MCF 10A (cell line): ENCODE measurements around the gene EXOC4. TPM values are rescaled to one million over a fixed set of nuclear protein-coding genes. Genes with fewer than 3 reads are reported as not detected.

Source experiments
- BruUV-seq: library from RNA; stranded (reverse); fragments of 400-500 nt; replicated peaks from 2 replicates; lab custom pipeline; 2021; lab: Mats Ljungman, UMichigan
- CTCF ChIA-PET: fragments of 300-600 bp; sonication (Branson Sonifier 250); formaldehyde crosslinking; extraction: SDS; loops from one replicate; lab custom pipeline; 2021; ENCODE audit warnings: antibody characterized with exemption, inconsistent platforms; lab: Yijun Ruan, JAX
- POLR2A ChIA-PET: fragments of 300-600, 350-650 bp; sonication (Branson Sonifier 250); formaldehyde crosslinking; extraction: SDS; loops from one replicate; lab custom pipeline; 2020; ENCODE audit warnings: antibody characterized with exemption, inconsistent platforms; lab: Yijun Ruan, JAX
- DNase-seq: peaks from one replicate; pipeline ENCODE4 v3.0.0-alpha.2; 2018; ENCODE audit not compliant: unreplicated experiment
- H3K27ac Mint-ChIP-seq: one replicate; pipeline ENCODE4 v1.8.0; 2022; ENCODE audit warnings: mild to moderate bottlenecking, low read depth, mixed read lengths; ENCODE audit not compliant: unreplicated experiment
- H3K27me3 Mint-ChIP-seq: one replicate; pipeline ENCODE4 v1.8.0; 2022; ENCODE audit warnings: mixed read lengths; ENCODE audit not compliant: insufficient read depth, unreplicated experiment
- H3K36me3 Mint-ChIP-seq: one replicate; pipeline ENCODE4 v1.8.0; 2022; ENCODE audit warnings: mild to moderate bottlenecking, moderate library complexity, mixed read lengths; ENCODE audit not compliant: insufficient read depth, unreplicated experiment
- H3K4me1 Mint-ChIP-seq: one replicate; pipeline ENCODE4 v1.8.0; 2022; ENCODE audit warnings: mixed read lengths; ENCODE audit not compliant: insufficient read depth, unreplicated experiment
- H3K4me3 Mint-ChIP-seq: one replicate; pipeline ENCODE4 v1.8.0; 2022; ENCODE audit warnings: mild to moderate bottlenecking, moderate library complexity, mixed read lengths; ENCODE audit not compliant: unreplicated experiment
- H3K9me3 Mint-ChIP-seq: one replicate; pipeline ENCODE4 v1.8.0; 2022; ENCODE audit warnings: mixed read lengths; ENCODE audit not compliant: unreplicated experiment
- CTCF ChIP-seq: fragments of 200-600 bp; IDR thresholded peaks from one replicate; pipeline ENCODE4 v1.8.0; 2022; ENCODE audit warnings: antibody characterized with exemption, mild to moderate bottlenecking; ENCODE audit not compliant: unreplicated experiment
- intact Hi-C: fragments of 100-400 bp; cut with micrococcal nuclease; formaldehyde crosslinking; loops from 2 replicates; pipeline ENCODE4 v1.14.1; 2022
- total RNA-seq: library from RNA; stranded (reverse); gene quantifications from 2 replicates; pipeline ENCODE4 v1.2.3, GENCODE V29; 2022

Gene EXOC4
- total RNA-seq, 1 experiment from 2014 or later: 105 TPM

- POLR2A ChIA-PET: no interaction called here
- no peak overlapping the region for H3K27ac Mint-ChIP-seq
- CTCF ChIA-PET: no interaction called here
- H3K4me3 Mint-ChIP-seq: no peak overlapping the region
- intact Hi-C loops: no loop called here
- no peak for TF ChIP-seq CTCF
- H3K27me3 Mint-ChIP-seq: no peaks in the 10 kb centered on the region
- H3K4me1 Mint-ChIP-seq: no peaks in the 10 kb centered on the region
- DNase-seq: no peak
- BruUV-seq: no TSS peak
- no peaks in the 10 kb centered on the region for H3K9me3 Mint-ChIP-seq
- H3K36me3 Mint-ChIP-seq: no peaks in the 10 kb centered on the region
Measured at GRCh38 chr7:134034652-134035051, 781.8 kb downstream of the EXOC4 start.

- DNase-seq: no peak
- Mint-ChIP-seq H3K4me3 (no peak overlapping the region), H3K4me1 (no peaks in the 10 kb centered on the region), H3K9me3 (no peaks in the 10 kb centered on the region), H3K27ac (no peak overlapping the region), H3K36me3 (no peaks in the 10 kb centered on the region), H3K27me3 (no peaks in the 10 kb centered on the region)
- POLR2A ChIA-PET: no interaction called here
- no TSS peak for BruUV-seq
- intact Hi-C loops: no loop called here
- TF ChIP-seq CTCF: no peak
- CTCF ChIA-PET: interaction anchor here (0.6 kb wide), 1 partner anchor 90 kb away, joined by 3 read pairs; no protein-coding TSS in a partner anchor
Measured at GRCh38 chr7:134037991-134038390, 785.1 kb downstream of the EXOC4 start.

- H3K9me3 Mint-ChIP-seq: no peaks in the 10 kb centered on the region
- ChIA-PET POLR2A (interaction anchor here (1.2 kb wide), 1 partner anchor 11 kb away, joined by 3 read pairs; no protein-coding TSS in a partner anchor), CTCF (no interaction called here)
- H3K36me3 Mint-ChIP-seq: no peaks in the 10 kb centered on the region
- no peak overlapping the region for H3K27ac Mint-ChIP-seq
- H3K4me3 Mint-ChIP-seq: no peak overlapping the region
- intact Hi-C loops: no loop called here
- no peaks in the 10 kb centered on the region for H3K27me3 Mint-ChIP-seq
- no peaks in the 10 kb centered on the region for H3K4me1 Mint-ChIP-seq
- no peak for DNase-seq
- no TSS peak for BruUV-seq
- TF ChIP-seq CTCF: no peak
Measured at GRCh38 chr7:134040988-134041387, 788.1 kb downstream of the EXOC4 start.

GRCh38 chr7:134041477-134041876 lies 788.6 kb downstream of the EXOC4 start:
- intact Hi-C loops: no loop called here
- Mint-ChIP-seq H3K27ac (no peak overlapping the region), H3K36me3 (no peaks in the 10 kb centered on the region), H3K9me3 (no peaks in the 10 kb centered on the region), H3K27me3 (no peaks in the 10 kb centered on the region), H3K4me1 (no peaks in the 10 kb centered on the region), H3K4me3 (no peak overlapping the region)
- TF ChIP-seq CTCF: no peak
- no TSS peak for BruUV-seq
- no peak for DNase-seq
- CTCF ChIA-PET: interaction anchor here (0.6 kb wide), 1 partner anchor 17 kb away, joined by 3 read pairs; no protein-coding TSS in a partner anchor
- POLR2A ChIA-PET: interaction anchor here (1.2 kb wide), 1 partner anchor 11 kb away, joined by 3 read pairs; no protein-coding TSS in a partner anchor
